NOMO-1 (cell line): ENCODE measurements around the gene BRINP1.

Experiments used
- DNase-seq, 2 experiments: peaks; one replicate each; lab custom pipeline; 2025; ENCODE audit not compliant: unreplicated experiment in 2 of 2; lab: John Stamatoyannopoulos, UW

The BRINP1 gene

GRCh38 chr9:119368681-119369581 lies at the start of gene BRINP1:
Gene BRINP1 (minus strand): TSS chr9:119369435. CDS start chr9:119313355, 56,080 bp downstream.
- DNase-seq: no peak

- no peak for DNase-seq
Observed at GRCh38 chr9:119418721-119419120, 49.5 kb upstream of the BRINP1 start.

- DNase-seq: no peak
Observed at GRCh38 chr9:119416793-119417192, 47.6 kb upstream of the BRINP1 start.

- DNase-seq: no peak
Observed at GRCh38 chr9:119412399-119412798, 43.2 kb upstream of the BRINP1 start.

- DNase-seq: no peak
Observed at GRCh38 chr9:119409552-119409951, 40.3 kb upstream of the BRINP1 start.

GRCh38 chr9:119400606-119401005 lies 31.4 kb upstream of the BRINP1 start:
- DNase-seq: no peak

- no peak for DNase-seq
Observed at GRCh38 chr9:119398350-119398749, 29.1 kb upstream of the BRINP1 start.

GRCh38 chr9:119391878-119392277 lies 22.6 kb upstream of the BRINP1 start:
- no peak for DNase-seq

GRCh38 chr9:119375892-119376291 lies 6.7 kb upstream of the BRINP1 start:
- no peak for DNase-seq

- no peak for DNase-seq
Observed at GRCh38 chr9:119372951-119373350, 3.7 kb upstream of the BRINP1 start.

GRCh38 chr9:119370816-119371215 lies 1.6 kb upstream of the BRINP1 start:
- no peak for DNase-seq

GRCh38 chr9:119369680-119370366 lies 588 bp upstream of the BRINP1 start:
- DNase-seq: no peak

- no peak for DNase-seq
Observed at GRCh38 chr9:119368179-119368578, 1.1 kb downstream of the BRINP1 start.

GRCh38 chr9:119367683-119368075 lies 1.6 kb downstream of the BRINP1 start:
- no peak for DNase-seq

GRCh38 chr9:119366909-119367682 lies 2.1 kb downstream of the BRINP1 start:
- no peak for DNase-seq

- DNase-seq: peak; percentile 0 to 2
Observed at GRCh38 chr9:119365291-119366027, 3.8 kb downstream of the BRINP1 start.

- no peak for DNase-seq
Observed at GRCh38 chr9:119360237-119360636, 9.0 kb downstream of the BRINP1 start.

GRCh38 chr9:119357336-119358096 lies 11.7 kb downstream of the BRINP1 start:
- no peak for DNase-seq

- no peak for DNase-seq
Observed at GRCh38 chr9:119349351-119349825, 19.8 kb downstream of the BRINP1 start.
